ENCODE data around the gene GADD45G. TPM values are rescaled to one million over a fixed set of nuclear protein-coding genes. Genes with fewer than 3 reads are reported as not detected.

The GADD45G gene
- total RNA-seq, 3 donors from 2014 or later: 5.9 to 16.7 (median 6.4) TPM

- ATAC-seq (no peak), DNase-seq (no peak)
- Mint-ChIP-seq H3K27me3 (ENCODE audit: low read depth) (peaks cover 5% of the 10 kb centered on the region), H3K9me3 (no peaks in the 10 kb centered on the region), H3K4me1 (ENCODE audit: low read depth) (no peaks in the 10 kb centered on the region), H3K4me3 (no peak overlapping the region), H3K36me3 (ENCODE audit: insufficient read depth) (no peaks in the 10 kb centered on the region)
Observed at GRCh38 chr9:89625721-89626687, 21.2 kb downstream of the GADD45G start.

DNA sequence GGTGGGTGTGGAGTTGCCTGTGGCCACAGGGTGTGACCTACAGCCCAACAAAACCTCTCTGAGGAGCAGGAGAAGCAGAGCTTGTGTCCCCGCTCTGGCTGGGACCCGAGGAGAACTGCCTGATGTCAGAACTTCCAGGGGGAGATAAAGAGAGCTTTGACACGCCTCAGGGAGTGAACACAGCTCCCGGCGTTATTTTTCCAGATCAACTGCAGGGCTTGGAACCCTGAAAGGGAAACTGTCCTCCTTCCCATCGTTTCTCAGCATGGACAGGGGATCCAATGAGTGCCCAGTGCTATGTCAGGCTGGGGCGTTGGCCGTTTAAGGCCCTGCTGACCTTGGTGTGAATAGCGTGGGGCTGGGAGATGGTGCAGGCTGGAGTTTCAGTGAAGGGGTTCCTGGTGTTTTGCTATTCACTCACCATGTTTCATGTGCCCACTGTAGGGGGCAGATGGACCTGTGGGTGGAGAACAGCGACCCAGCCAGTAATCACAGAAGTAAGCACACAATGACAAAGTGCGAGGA is 22.0 kb downstream of the GADD45G start:
- ATAC-seq: no peak
- H3K9me3 Mint-ChIP-seq: no peaks in the 10 kb centered on the region
- peaks cover 5% of the 10 kb centered on the region for H3K27me3 Mint-ChIP-seq (ENCODE audit: low read depth)

DNA sequence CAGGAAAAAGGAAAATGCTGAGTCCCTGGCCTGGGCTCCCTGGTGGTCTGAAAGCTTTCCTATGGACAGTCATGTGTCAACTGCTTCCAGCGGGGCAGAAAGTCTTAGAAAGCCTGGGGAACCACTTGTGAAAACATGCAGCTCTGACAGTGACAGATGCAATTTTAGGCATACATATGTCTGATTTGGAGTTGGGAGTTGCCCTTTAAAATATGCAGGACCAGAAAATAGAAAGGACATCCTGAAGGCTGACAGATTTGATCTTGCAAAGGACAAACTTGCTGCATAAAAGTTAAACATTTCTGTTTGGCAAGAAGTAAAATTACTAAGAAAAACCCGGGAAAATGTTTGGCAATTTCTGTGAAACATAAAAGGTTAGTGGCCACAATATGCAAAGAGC is 23.8 kb downstream of the GADD45G start:
- H3K4me1 Mint-ChIP-seq (ENCODE audit: low read depth): no peaks in the 10 kb centered on the region
- H3K27me3 Mint-ChIP-seq (ENCODE audit: low read depth): peaks cover 3% of the 10 kb centered on the region
- ATAC-seq: no peak
- H3K36me3 Mint-ChIP-seq (ENCODE audit: insufficient read depth): no peaks in the 10 kb centered on the region
- DNase-seq: no peak
- no peak overlapping the region for H3K4me3 Mint-ChIP-seq
- H3K9me3 Mint-ChIP-seq: no peaks in the 10 kb centered on the region

More for the DNA sequence above, 22.0 kb downstream of the GADD45G start:
- Mint-ChIP-seq H3K36me3 (ENCODE audit: insufficient read depth) (no peaks in the 10 kb centered on the region), H3K4me3 (no peak overlapping the region), H3K4me1 (ENCODE audit: low read depth) (no peaks in the 10 kb centered on the region)
- DNase-seq: no peak

- no peak for ATAC-seq
- no peak for DNase-seq
- Mint-ChIP-seq H3K4me3 (no peak overlapping the region), H3K27me3 (ENCODE audit: low read depth) (peaks cover 2% of the 10 kb centered on the region), H3K9me3 (no peaks in the 10 kb centered on the region), H3K4me1 (ENCODE audit: low read depth) (no peaks in the 10 kb centered on the region), H3K36me3 (ENCODE audit: insufficient read depth) (no peaks in the 10 kb centered on the region)
Observed at GRCh38 chr9:89629081-89629976, 24.5 kb downstream of the GADD45G start.

GRCh38 chr9:89630508-89630907 is 25.7 kb downstream of the GADD45G start:
- Mint-ChIP-seq H3K9me3 (no peaks in the 10 kb centered on the region), H3K4me1 (ENCODE audit: low read depth) (peaks cover 2% of the 10 kb centered on the region), H3K36me3 (ENCODE audit: insufficient read depth) (no peaks in the 10 kb centered on the region), H3K27me3 (ENCODE audit: low read depth) (peaks cover 2% of the 10 kb centered on the region), H3K4me3 (no peak overlapping the region)
- DNase-seq (no peak), ATAC-seq (no peak)

DNA sequence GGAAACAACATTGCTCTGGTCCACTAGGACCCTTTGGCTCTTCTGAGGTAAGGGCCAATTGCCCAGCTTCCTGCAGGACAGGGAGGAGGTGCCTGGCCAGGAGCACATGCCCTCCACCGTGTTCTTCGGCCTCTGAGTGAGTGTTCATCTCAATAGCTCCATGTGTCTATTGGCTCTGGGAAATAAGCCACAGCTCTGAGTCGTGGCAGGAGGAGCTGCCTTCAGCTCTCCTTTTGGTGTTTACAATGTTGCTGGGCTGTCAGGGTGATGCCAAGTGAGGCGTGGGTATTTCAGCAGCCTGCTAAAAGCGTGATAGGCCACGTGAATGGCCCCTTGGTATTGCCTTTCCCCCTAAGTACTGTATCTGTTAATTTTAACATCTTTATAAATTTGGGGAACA is 26.6 kb downstream of the GADD45G start:
- Mint-ChIP-seq H3K4me1 (ENCODE audit: low read depth) (peaks cover 2% of the 10 kb centered on the region), H3K4me3 (no peak overlapping the region), H3K36me3 (ENCODE audit: insufficient read depth) (no peaks in the 10 kb centered on the region), H3K9me3 (no peaks in the 10 kb centered on the region), H3K27me3 (ENCODE audit: low read depth) (peaks cover 2% of the 10 kb centered on the region)
- ATAC-seq: no peak
- no peak for DNase-seq

DNA sequence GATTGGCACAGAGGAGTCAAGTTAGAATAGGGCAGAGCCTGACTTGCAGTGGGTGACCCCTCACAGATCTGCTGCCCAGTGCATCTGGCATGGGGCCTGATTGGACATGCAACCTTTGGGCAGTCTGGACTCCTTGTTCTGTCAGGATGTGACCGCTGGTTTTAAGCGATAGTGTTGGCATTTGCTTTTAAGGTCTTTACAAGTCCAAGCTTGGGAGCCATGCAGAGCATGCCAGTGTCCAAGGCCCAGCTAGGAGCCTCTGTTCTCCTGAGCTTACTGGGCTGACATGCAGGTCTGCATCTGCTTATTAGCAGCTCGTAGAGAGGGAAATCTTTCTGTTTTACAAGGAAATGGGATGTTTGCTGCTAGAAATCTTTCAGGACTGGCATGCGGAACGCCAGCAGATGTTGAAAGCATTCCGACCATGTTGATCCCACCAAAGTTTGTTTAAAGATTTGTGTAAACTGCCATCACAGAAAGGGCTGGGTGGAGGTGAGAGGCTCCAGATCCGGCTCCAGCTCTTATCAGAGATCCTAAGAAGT is 27.5 kb downstream of the GADD45G start:
- DNase-seq: no peak
- ATAC-seq: no peak
- Mint-ChIP-seq H3K4me1 (ENCODE audit: low read depth) (peaks cover 2% of the 10 kb centered on the region), H3K27me3 (ENCODE audit: low read depth) (peaks cover 2% of the 10 kb centered on the region), H3K36me3 (ENCODE audit: insufficient read depth) (no peaks in the 10 kb centered on the region), H3K9me3 (no peaks in the 10 kb centered on the region), H3K4me3 (no peak overlapping the region)

DNA sequence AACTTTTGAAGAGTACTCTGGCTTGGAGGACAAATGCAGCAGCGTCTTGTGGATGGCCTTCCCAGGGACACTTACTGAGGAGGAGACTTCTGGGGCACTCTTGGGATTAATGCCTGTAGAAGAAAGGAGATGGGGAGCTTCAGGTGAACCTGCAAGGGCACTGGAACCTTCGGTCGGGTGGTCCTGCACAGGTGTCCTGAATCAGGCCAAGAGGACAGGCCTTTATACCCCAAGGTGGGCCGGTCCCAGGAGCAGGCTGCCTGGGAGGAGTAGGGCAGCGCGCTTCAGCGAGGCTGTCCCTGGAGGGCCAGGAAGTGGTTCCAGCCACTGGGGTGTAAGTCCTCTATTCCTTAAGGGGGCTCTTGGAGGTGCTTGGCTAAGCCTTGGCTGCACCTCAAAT is 27.9 kb downstream of the GADD45G start:
- H3K27me3 Mint-ChIP-seq (ENCODE audit: low read depth): peaks cover 2% of the 10 kb centered on the region
- no peaks in the 10 kb centered on the region for H3K9me3 Mint-ChIP-seq
- DNase-seq: no peak
- H3K4me3 Mint-ChIP-seq: no peak overlapping the region
- H3K36me3 Mint-ChIP-seq (ENCODE audit: insufficient read depth): no peaks in the 10 kb centered on the region
- peaks cover 2% of the 10 kb centered on the region for H3K4me1 Mint-ChIP-seq (ENCODE audit: low read depth)
- ATAC-seq: no peak

DNA sequence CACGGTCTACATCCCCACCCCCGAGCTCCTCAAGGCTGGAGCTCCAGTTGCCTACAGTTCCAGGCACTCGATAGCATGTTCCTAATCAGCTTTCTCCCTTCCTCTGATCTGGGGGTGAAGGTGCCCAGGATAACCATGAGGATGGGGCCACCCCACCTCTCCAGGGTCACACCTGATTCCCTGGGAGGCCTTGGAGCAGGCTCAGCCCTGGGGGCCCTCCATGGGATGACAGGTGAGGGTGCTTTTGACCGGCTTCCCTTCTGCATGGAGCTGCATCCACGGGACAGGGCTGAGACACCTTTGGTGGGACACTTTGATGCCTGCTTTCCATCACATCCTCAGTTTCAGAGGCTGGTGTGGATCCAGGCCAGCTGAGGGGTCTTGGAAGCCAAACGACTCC is 28.6 kb downstream of the GADD45G start:
- no peak for DNase-seq
- no peaks in the 10 kb centered on the region for H3K9me3 Mint-ChIP-seq

GRCh38 chr9:89633920-89634319 is 29.1 kb downstream of the GADD45G start:
- DNase-seq (no peak), ATAC-seq (no peak)
- Mint-ChIP-seq H3K27me3 (ENCODE audit: low read depth) (no peaks in the 10 kb centered on the region), H3K4me3 (no peak overlapping the region), H3K9me3 (no peaks in the 10 kb centered on the region), H3K36me3 (ENCODE audit: insufficient read depth) (no peaks in the 10 kb centered on the region), H3K4me1 (ENCODE audit: low read depth) (peaks cover 2% of the 10 kb centered on the region)

More for the DNA sequence above, 28.6 kb downstream of the GADD45G start:
- Mint-ChIP-seq H3K4me1 (ENCODE audit: low read depth) (peaks cover 2% of the 10 kb centered on the region), H3K4me3 (no peak overlapping the region), H3K27me3 (ENCODE audit: low read depth) (no peaks in the 10 kb centered on the region), H3K36me3 (ENCODE audit: insufficient read depth) (no peaks in the 10 kb centered on the region)
- no peak for ATAC-seq

- H3K36me3 Mint-ChIP-seq (ENCODE audit: insufficient read depth): no peaks in the 10 kb centered on the region
- H3K27me3 Mint-ChIP-seq (ENCODE audit: low read depth): no peaks in the 10 kb centered on the region
- DNase-seq: no peak
- no peaks in the 10 kb centered on the region for H3K9me3 Mint-ChIP-seq
- H3K4me3 Mint-ChIP-seq: no peak overlapping the region
- peaks cover 2% of the 10 kb centered on the region for H3K4me1 Mint-ChIP-seq (ENCODE audit: low read depth)
- ATAC-seq: no peak
Observed at GRCh38 chr9:89634995-89635742, 30.4 kb downstream of the GADD45G start.

DNA sequence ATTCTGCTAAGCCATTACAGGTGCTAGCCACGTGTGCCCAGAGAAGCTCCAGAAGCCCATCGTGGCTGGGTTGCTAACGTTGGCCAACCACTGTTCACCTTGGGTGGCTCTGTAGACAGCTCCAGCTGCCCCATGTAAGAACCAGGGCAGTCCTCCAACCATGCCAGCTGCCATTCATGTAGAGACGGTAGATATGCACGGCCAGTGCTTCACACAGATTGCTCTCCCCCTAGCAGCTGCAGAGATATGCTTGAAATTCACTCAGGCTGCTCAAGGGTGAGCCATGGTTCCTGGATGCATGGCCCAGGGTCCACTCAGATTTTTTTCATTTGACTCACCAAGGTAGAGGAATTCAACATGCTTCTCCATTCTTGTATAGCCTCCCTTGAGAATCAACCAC is 31.0 kb downstream of the GADD45G start:
- DNase-seq: no peak
- H3K9me3 Mint-ChIP-seq: no peaks in the 10 kb centered on the region
- no peak for ATAC-seq
- no peaks in the 10 kb centered on the region for H3K27me3 Mint-ChIP-seq (ENCODE audit: low read depth)
- H3K36me3 Mint-ChIP-seq (ENCODE audit: insufficient read depth): no peaks in the 10 kb centered on the region
- H3K4me1 Mint-ChIP-seq (ENCODE audit: low read depth): peaks cover 2% of the 10 kb centered on the region
- no peak overlapping the region for H3K4me3 Mint-ChIP-seq

- DNase-seq (no peak), ATAC-seq (no peak)
- Mint-ChIP-seq H3K27me3 (ENCODE audit: low read depth) (no peaks in the 10 kb centered on the region), H3K9me3 (no peaks in the 10 kb centered on the region), H3K4me3 (no peak overlapping the region), H3K36me3 (ENCODE audit: insufficient read depth) (no peaks in the 10 kb centered on the region), H3K4me1 (ENCODE audit: low read depth) (peaks cover 2% of the 10 kb centered on the region)
Observed at GRCh38 chr9:89637787-89638186, 33.0 kb downstream of the GADD45G start.
